Inferior parietal cortex (tissue), 1 donor: ENCODE data around the gene GCLM.

Experiments used
- DNase-seq: peaks from one replicate; pipeline ENCODE4 v3.0.0-alpha.2; 2016; ENCODE audit errors: extremely low spot score

Gene GCLM

DNA sequence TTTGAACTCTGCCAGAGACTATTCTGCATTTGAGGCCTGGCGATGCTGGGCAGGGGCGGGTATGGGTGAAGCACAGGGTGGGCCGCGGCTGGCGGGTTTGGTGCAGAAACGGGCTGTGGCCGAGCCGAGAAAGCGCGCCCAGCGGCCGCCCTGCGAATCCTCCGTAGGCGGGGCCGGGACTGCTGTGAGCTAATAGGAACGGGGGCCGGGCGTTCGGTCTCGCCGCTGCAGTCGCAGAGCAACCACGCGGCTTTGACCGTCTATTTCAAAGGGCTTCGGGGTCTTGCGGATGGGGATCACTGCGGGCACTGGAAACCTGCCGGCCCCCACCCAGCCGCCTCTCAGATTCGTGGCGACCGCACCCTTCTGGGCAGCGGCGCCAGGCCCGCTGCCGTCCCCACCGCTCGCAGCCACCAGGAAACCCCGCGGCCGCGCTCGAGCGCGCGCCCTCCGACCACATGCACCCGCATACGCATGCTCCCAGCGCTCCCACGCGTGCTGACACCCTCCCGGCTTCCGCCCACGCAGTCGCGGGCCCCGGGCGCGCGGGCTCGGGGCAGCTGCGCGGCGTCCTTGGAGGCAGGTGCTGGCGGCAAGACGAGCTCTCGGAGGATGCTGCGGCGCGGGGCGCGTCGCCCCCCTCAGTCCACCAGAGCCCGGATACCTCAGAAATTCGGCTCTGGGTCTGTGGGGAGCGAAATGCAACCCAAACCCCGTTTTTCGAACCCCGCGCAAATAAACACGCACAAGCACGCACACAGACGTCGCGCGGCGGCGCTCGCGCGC lies 62.8 kb downstream of the GCLM start:
- peak; percentile 79 for DNase-seq

DNA sequence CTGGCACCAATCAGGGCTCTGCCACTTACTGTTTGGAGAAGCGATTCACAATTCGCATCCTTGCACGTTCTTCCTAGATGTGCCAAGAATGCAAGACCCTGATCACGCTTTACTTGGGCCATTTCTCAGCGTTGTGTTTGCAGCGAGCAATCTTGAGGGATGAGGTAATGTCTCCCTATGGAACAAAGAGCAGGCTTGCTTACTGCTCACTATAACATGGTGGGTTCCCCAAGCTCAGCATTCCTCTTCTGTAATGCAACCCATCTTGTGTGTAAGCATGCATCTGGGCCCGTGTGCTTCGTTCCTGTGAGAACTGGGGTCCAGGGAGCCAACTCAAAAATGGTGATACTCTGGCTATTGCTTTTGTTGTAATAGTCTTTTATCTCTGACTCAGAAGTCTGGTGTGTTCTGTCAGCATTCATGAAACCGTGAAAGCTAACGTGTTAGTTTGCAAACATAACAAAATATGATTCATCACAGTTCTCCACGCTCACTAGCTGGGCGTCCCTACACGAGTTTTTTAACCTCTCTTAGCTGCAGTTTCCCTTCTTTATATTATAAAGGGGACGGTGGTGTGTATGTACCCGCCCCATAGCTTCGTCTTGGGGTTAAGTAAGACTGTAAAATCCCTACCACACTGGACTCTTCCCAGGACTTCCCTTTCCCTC lies 63.6 kb downstream of the GCLM start:
- DNase-seq, result peak; percentile 78

DNA sequence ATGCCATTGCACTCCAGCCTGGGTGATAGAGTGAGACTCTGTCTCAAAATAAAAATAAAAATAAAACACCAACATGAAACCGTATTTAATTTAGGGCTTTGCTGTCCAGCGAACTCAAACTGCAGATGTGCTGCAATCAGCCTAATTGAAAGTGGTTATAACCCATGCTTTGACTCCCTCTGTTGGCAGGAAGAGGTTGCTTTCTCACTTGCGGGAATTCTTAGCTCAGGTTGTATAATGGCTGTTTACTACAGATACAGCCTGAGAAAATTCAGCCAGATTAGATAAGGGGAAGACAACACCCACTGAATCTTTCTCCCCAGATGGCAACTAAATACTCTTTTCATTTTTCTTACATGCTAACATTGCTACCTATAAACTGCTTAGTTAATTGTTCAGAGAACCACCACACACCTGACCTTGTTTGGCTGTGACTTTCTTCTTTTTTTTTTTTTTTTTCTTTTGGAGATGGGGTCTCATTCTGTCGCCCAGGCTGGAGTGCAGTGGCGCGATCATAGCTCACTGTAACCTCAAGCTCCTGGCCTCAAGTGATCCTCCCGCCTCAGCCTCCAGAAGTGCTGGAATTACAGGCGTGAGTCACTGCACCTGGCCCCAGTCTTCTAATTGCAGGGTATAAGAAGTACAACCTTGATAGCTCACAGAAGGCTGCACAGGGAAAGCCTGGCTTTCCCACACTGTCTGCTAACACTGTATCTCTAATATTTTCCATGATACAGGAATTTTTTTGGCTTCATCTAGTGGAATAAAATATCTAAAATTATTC lies 64.8 kb downstream of the GCLM start:
- peak; percentile 84 for DNase-seq

DNA sequence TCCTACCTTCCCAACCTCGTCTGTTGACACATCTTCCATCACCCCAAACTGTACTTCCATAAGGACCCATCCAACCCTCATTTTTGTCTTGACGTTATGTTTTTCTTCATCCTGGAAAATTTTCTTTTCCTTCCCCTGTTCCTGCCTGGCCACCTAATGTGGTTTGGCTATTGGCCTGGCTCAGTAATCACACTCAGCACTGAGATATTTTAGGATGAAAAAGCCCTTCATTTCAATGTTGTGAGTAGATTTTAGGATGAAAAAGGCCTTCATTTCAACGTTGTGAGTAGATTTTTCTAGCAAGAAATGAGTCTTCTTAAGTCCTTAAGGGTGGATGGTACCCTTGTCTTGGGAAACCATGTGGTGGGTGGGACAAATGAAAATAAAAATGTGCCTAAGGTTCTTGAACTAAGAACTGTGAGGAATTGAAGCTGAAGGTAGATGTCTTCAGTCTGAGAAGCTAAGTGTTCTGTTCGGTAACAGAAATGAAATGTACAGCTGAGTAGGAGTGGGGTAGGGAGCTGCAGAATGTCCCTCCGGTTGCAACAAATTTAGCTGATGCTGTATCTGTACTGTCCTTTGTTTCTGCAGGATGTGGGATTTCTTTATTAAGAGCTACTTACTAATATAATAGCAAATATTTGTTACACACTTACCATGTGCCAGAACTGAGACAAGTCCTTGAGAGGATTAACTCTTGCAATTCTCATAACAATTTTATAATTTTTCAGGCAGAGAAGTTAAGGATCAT lies 66.3 kb downstream of the GCLM start:
- no peak for DNase-seq

DNA sequence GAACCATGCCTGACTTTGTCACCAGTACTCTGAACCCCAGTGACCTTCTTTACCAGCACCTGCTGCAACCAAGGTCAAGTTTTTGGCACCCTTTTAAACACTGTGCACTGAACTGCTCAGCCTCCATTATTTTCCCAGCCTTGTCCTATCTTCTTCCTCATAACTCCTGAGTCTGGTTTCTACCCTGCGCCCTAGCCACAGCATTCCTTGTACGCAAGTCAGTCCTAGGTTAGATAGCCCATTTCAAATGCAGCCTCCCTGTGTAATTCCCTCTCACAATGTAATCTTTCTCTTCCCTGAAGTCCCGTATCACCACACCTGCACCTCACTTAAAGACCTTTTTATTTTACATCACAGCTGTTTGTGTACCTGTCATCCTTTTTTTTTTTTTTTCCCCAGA lies 67.5 kb downstream of the GCLM start:
- no peak for DNase-seq

DNA sequence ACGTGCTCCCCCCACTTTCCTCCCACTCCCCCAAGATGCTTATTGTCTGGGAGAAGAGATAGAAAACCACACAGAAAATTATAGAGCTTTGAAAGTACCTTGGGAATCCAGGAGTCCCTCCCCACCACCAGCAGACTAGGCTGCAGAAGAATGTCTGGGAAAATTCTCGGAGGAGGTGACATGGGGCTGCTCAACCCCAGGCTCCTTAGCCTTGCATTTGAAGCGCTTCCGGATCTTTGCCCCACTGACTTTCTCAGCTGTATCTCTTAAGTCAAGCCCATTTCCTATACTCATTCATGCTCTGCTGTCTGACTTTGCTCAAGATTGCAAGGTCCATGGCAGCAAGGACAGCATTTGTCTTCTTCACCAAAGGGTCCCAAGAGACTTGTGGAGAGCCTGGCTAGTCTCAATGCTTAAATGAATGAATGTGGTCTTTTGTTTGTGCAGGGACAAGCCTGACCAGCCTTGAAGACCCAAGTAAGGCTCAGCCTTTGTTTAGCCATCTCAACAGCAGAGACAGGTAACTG lies 68.2 kb downstream of the GCLM start:
- DNase-seq, result no peak

DNA sequence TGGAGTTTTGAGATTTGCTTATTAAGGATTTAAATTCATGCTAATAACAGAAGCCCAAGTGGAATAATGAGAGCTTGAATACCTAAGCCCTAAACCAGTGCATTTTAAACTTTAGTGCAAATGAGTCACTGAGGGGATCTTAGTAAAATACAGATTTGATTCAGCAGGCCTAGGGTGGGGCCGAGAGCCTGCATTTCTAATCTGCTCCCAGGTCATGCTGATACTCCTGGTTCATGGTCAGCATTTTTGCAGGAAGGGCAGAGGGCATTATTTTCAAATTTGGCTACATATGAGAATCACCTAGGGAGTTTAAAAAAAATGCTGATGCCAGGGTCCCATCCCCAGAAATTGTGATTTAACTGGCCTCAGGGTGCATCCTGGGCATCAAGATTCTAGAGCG lies 69.5 kb downstream of the GCLM start:
- DNase-seq, result no peak

DNA sequence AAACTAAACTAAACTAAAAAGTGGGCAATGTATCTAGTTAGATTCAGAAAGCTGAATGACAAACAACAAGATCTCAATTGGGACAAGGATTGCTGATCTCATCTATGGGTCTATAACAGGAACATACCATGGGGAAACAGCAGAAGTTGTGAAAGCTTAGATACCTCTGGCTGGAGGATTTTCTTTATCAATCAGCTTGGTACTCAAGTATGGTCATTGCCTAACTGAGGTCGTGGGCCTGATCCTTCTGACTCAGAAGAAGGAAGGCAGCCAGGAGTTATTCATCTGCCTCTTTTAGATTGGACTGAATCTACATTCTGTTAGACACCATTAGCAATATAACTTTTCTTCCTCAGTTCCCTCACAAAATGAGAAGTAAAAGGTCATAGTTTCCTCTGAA lies 69.9 kb downstream of the GCLM start:
- DNase-seq, result no peak

DNA sequence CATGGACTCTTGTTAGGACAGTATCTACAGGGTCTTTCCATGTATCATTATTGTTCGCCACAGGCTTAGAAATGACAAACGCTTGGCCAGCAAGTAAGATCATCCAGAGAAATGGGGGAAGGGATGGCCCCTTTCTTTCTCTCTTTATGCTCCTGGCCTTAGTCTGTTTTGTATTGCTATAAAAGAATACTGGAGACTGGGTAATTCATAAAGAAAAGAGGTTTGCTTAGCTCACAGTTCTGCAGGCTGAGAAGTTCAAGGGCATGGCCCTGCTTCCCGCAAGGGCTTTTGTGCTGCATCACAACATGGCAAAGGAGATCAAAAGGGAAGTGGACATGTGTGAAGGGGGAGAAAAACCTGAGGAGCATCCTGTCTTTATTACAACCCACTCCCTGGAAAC lies 71.3 kb downstream of the GCLM start:
- no peak for DNase-seq
